GM12878 (cell line): ENCODE measurements around the gene LCN1.

ENCODE experiments used
- BHLHE40 ChIP-seq, 2 experiments: fragments of 450-650 bp in 1 of 2; IDR thresholded peaks; 2 replicates each; pipeline ENCODE4 v1.6.1; 2011 to 2017; ENCODE audit warnings: low read depth in 2 of 2, borderline replicate concordance in 1 of 2, improper control_type of control experiment in 1 of 2, low read length in 1 of 2, mild to moderate bottlenecking in 1 of 2
- CREB1 ChIP-seq: IDR thresholded peaks from 2 replicates; pipeline ENCODE4 v1.6.1; 2012; ENCODE audit warnings: low read depth, mild to moderate bottlenecking, inconsistent platforms
- CREM ChIP-seq: IDR thresholded peaks from 2 replicates; pipeline ENCODE4 v1.6.1; 2014; ENCODE audit warnings: antibody characterized with exemption, low read depth
- CTCF ChIP-seq, 3 experiments: IDR thresholded peaks in 2 of 3; conservative IDR thresholded peaks in 1 of 3; 2 replicates each; pipeline ENCODE4 v1.5.1; 2011; ENCODE audit warnings: low read depth in 3 of 3, low read length in 3 of 3, mild to moderate bottlenecking in 3 of 3, control low read depth in 2 of 3, moderate library complexity in 2 of 3, inconsistent platforms in 1 of 3, mixed read lengths in 1 of 3; ENCODE audit not compliant: control insufficient read depth in 2 of 3, insufficient read depth in 1 of 3; ENCODE audit errors: extremely low read depth in 1 of 3
- FOXK2 ChIP-seq: fragments of 450-650 bp; IDR thresholded peaks from 2 replicates; pipeline ENCODE4 v1.6.1; 2017; ENCODE audit warnings: mild to moderate bottlenecking, moderate library complexity
- JUNB ChIP-seq: IDR thresholded peaks from 2 replicates; pipeline ENCODE4 v1.6.1; 2016; ENCODE audit warnings: antibody characterized with exemption, mild to moderate bottlenecking
- PBX3 ChIP-seq: IDR thresholded peaks from 2 replicates; pipeline ENCODE4 v1.6.1; 2011; ENCODE audit warnings: mild to moderate bottlenecking, low read depth, low read length, moderate library complexity; ENCODE audit not compliant: insufficient replicate concordance
- POLR2AphosphoS5 ChIP-seq: IDR thresholded peaks from 2 replicates; pipeline ENCODE4 v1.6.1; 2011; ENCODE audit warnings: mild to moderate bottlenecking, low read length, inconsistent platforms
- RAD21 ChIP-seq: IDR thresholded peaks from 2 replicates; pipeline ENCODE4 v1.6.1; 2011; ENCODE audit warnings: mild to moderate bottlenecking, low read depth, low read length, moderate library complexity; ENCODE audit not compliant: insufficient read depth
- RFX5 ChIP-seq: IDR thresholded peaks from 2 replicates; pipeline ENCODE4 v1.6.1; 2011; ENCODE audit warnings: low read depth, low read length, improper control_type of control experiment
- ZZZ3 ChIP-seq: IDR thresholded peaks from 2 replicates; pipeline ENCODE4 v1.6.1; 2011; ENCODE audit warnings: low read depth; ENCODE audit not compliant: control insufficient read depth, insufficient read length

- TF ChIP-seq CTCF (IDR thresholded peaks at IDR 0.05 in 2 of 3, conservative IDR thresholded peaks at IDR 0.05 in 1 of 3; ENCODE audit: control insufficient read depth in 2 of 3, extremely low read depth in 1 of 3, insufficient read depth in 1 of 3, low read depth in 3 of 3, low read length in 3 of 3), result no peak
- no peak for TF ChIP-seq RAD21
- TF ChIP-seq RFX5, result no peak
- TF ChIP-seq PBX3, result no peak
- no peak for TF ChIP-seq JUNB
- TF ChIP-seq ZZZ3, result no peak
- TF ChIP-seq FOXK2, result no peak
- no peak for TF ChIP-seq BHLHE40 (IDR thresholded peaks at IDR 0.05; ENCODE audit: borderline replicate concordance in 1 of 2, low read depth in 2 of 2, low read length in 1 of 2)
- TF ChIP-seq CREB1, result no peak
- no peak for TF ChIP-seq CREM
- TF ChIP-seq POLR2AphosphoS5, result no peak
Measured at GRCh38 chr9:135488013-135488330, 33.3 kb upstream of the LCN1 start.
